ENCODE data around the gene WNK4. TPM values are rescaled to one million over a fixed set of nuclear protein-coding genes. Genes with fewer than 3 reads are reported as not detected.

Gene WNK4
- total RNA-seq, 1 donor from 2014 or later: 2.7 TPM

DNA sequence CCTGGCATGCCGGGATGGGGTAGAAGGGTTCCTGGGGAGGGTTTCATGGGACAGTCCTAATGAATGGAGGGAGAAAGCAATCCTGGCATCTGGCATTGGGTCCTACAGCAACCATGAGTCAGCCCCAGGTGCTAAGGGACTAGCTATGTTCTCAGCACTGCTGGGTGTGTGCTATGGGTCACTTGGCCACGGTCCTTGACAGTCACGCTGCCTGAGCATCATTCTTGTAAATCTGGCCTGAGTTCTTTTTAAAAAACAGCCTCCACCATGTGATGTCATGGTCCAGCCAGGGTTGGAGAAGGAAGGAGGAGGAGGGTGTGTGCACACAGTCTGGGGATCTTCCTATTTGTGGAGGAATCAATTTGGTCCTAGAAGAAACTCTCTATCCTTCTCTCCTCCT is 25.6 kb upstream of the WNK4 start:
- H3K27ac Mint-ChIP-seq: no peak overlapping the region
- no peaks in the 10 kb centered on the region for H3K36me3 Mint-ChIP-seq
- DNase-seq (ENCODE audit: extremely low spot score, unreplicated experiment): no peak
- peaks cover 47% of the 10 kb centered on the region for H3K27me3 Mint-ChIP-seq
- no peak overlapping the region for H3K4me3 Mint-ChIP-seq
- no peak for TF ChIP-seq CTCF (conservative IDR thresholded peaks at IDR 0.05)
- H3K9me3 Mint-ChIP-seq: no peaks in the 10 kb centered on the region
- H3K4me1 Mint-ChIP-seq (ENCODE audit: unreplicated experiment): peaks cover 5% of the 10 kb centered on the region

- Mint-ChIP-seq H3K36me3 (no peaks in the 10 kb centered on the region), H3K9me3 (no peaks in the 10 kb centered on the region), H3K27me3 (peaks cover 59% of the 10 kb centered on the region), H3K27ac (no peak overlapping the region), H3K4me3 (peak overlapping the region; percentile 77), H3K4me1 (ENCODE audit: unreplicated experiment) (peaks cover 12% of the 10 kb centered on the region)
- no peak for DNase-seq (ENCODE audit: extremely low spot score, unreplicated experiment)
- no peak for TF ChIP-seq CTCF (conservative IDR thresholded peaks at IDR 0.05)
Measured at GRCh38 chr17:42759982-42760651, 20.3 kb upstream of the WNK4 start.

- DNase-seq (ENCODE audit: extremely low spot score, unreplicated experiment): no peak
- Mint-ChIP-seq H3K27me3 (peaks cover 58% of the 10 kb centered on the region), H3K27ac (no peak within 1 kb of the TSS), H3K9me3 (no peaks in the 10 kb centered on the region), H3K4me3 (peak within 1 kb of the TSS; percentile 77), H3K36me3 (no peaks in the 10 kb centered on the region), H3K4me1 (ENCODE audit: unreplicated experiment) (peaks cover 12% of the 10 kb centered on the region)
- TF ChIP-seq CTCF (conservative IDR thresholded peaks at IDR 0.05): no peak
Measured at GRCh38 chr17:42760652-42761581, 19.5 kb upstream of the WNK4 start, which contains the start of gene RAMP2. Gene RAMP2, plus strand, starts transcription at chr17:42761227. Its CDS starts 35 bp downstream, at chr17:42761262.

- peaks cover 12% of the 10 kb centered on the region for H3K4me1 Mint-ChIP-seq (ENCODE audit: unreplicated experiment)
- no peaks in the 10 kb centered on the region for H3K9me3 Mint-ChIP-seq
- no peaks in the 10 kb centered on the region for H3K36me3 Mint-ChIP-seq
- no peak for TF ChIP-seq CTCF (conservative IDR thresholded peaks at IDR 0.05)
- DNase-seq (ENCODE audit: extremely low spot score, unreplicated experiment): no peak
- no peak overlapping the region for H3K27ac Mint-ChIP-seq
- peak overlapping the region; percentile 76 for H3K4me3 Mint-ChIP-seq
- H3K27me3 Mint-ChIP-seq: peaks cover 54% of the 10 kb centered on the region
Measured at GRCh38 chr17:42761638-42762037, 18.8 kb upstream of the WNK4 start.

DNA sequence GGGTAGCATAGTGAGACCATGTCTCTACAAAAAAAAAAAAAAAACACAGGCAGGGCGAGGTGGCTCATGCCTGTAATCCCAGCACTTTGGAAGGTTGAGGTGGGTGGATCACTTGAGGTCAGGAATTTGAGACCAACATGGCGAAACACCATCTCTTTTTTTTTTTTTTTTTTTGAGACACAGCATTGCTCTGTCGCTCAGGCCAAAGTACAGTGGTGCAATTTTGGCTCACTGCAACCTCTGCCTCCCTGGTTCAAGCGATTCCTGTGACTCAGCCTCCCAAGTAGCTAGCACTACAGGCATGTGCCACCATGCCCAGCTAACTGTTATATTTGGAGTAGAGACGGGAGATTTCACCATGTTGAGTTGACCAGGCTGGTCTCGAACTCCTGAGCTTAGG is 14.3 kb upstream of the WNK4 start:
- Mint-ChIP-seq H3K4me3 (no peak overlapping the region), H3K4me1 (ENCODE audit: unreplicated experiment) (peaks cover 12% of the 10 kb centered on the region), H3K27ac (no peak overlapping the region), H3K36me3 (no peaks in the 10 kb centered on the region), H3K9me3 (no peaks in the 10 kb centered on the region), H3K27me3 (peaks cover 32% of the 10 kb centered on the region)
- no peak for TF ChIP-seq CTCF (conservative IDR thresholded peaks at IDR 0.05)
- DNase-seq (ENCODE audit: extremely low spot score, unreplicated experiment): no peak
